Panc1 (cell line): Measurements from ENCODE around the gene ENOSF1.

Source experiments
- POLR2AphosphoS5 ChIP-seq: IDR thresholded peaks from 2 replicates; pipeline ENCODE4 v1.6.1; 2012; ENCODE audit warnings: mild to moderate bottlenecking, low read depth, low read length, moderate library complexity
- REST ChIP-seq, 2 experiments: IDR thresholded peaks; 2 replicates each; pipeline ENCODE4 v1.6.1; 2011 to 2012; ENCODE audit warnings: low read depth in 2 of 2, control low read depth in 1 of 2, low read length in 1 of 2, mild to moderate bottlenecking in 1 of 2, moderate library complexity in 1 of 2; ENCODE audit not compliant: insufficient read depth in 1 of 2
- SIN3A ChIP-seq: IDR thresholded peaks from 2 replicates; pipeline ENCODE4 v1.6.1; 2012; ENCODE audit warnings: low read depth, mild to moderate bottlenecking, low read length, moderate library complexity, borderline replicate concordance; ENCODE audit not compliant: insufficient read depth
- TCF7L2 ChIP-seq: IDR thresholded peaks from 2 replicates; pipeline ENCODE4 v1.6.1; 2011; ENCODE audit warnings: mild to moderate bottlenecking, low read depth, low read length, inconsistent platforms
- TF ChIP-seq, protein P1 (sequence below): fragments of 450-650 bp; IDR thresholded peaks from 2 replicates; pipeline ENCODE4 v1.5.1; 2017; ENCODE audit warnings: mild to moderate bottlenecking

GRCh38 chr18:649341-649740 lies 63.1 kb downstream of the ENOSF1 start:
- TF ChIP-seq, protein P1, sequence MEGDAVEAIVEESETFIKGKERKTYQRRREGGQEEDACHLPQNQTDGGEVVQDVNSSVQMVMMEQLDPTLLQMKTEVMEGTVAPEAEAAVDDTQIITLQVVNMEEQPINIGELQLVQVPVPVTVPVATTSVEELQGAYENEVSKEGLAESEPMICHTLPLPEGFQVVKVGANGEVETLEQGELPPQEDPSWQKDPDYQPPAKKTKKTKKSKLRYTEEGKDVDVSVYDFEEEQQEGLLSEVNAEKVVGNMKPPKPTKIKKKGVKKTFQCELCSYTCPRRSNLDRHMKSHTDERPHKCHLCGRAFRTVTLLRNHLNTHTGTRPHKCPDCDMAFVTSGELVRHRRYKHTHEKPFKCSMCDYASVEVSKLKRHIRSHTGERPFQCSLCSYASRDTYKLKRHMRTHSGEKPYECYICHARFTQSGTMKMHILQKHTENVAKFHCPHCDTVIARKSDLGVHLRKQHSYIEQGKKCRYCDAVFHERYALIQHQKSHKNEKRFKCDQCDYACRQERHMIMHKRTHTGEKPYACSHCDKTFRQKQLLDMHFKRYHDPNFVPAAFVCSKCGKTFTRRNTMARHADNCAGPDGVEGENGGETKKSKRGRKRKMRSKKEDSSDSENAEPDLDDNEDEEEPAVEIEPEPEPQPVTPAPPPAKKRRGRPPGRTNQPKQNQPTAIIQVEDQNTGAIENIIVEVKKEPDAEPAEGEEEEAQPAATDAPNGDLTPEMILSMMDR, result no peak
- TF ChIP-seq TCF7L2, result no peak
- TF ChIP-seq REST (IDR thresholded peaks at IDR 0.05; ENCODE audit: insufficient read depth in 1 of 2, low read depth in 2 of 2, low read length in 1 of 2), result no peak
- TF ChIP-seq POLR2AphosphoS5, result no peak; the same call in 1 of the 2 replicates
- TF ChIP-seq SIN3A, result no peak
